Occipital lobe (tissue), 2 donors: ENCODE measurements around the gene FGD5. TPM values are rescaled to one million over a fixed set of nuclear protein-coding genes. Genes with fewer than 3 reads are reported as not detected.

ENCODE experiments used
- DNase-seq: peaks from one replicate; lab custom pipeline; 2025; lab: John Stamatoyannopoulos, UW
- total RNA-seq: library from RNA; depleted of rRNA; stranded (reverse); fragments of >200 nt; gene quantifications from one replicate; pipeline ENCODE4 v1.2.3, GENCODE V29; 2014

FGD5 gene, protein sequence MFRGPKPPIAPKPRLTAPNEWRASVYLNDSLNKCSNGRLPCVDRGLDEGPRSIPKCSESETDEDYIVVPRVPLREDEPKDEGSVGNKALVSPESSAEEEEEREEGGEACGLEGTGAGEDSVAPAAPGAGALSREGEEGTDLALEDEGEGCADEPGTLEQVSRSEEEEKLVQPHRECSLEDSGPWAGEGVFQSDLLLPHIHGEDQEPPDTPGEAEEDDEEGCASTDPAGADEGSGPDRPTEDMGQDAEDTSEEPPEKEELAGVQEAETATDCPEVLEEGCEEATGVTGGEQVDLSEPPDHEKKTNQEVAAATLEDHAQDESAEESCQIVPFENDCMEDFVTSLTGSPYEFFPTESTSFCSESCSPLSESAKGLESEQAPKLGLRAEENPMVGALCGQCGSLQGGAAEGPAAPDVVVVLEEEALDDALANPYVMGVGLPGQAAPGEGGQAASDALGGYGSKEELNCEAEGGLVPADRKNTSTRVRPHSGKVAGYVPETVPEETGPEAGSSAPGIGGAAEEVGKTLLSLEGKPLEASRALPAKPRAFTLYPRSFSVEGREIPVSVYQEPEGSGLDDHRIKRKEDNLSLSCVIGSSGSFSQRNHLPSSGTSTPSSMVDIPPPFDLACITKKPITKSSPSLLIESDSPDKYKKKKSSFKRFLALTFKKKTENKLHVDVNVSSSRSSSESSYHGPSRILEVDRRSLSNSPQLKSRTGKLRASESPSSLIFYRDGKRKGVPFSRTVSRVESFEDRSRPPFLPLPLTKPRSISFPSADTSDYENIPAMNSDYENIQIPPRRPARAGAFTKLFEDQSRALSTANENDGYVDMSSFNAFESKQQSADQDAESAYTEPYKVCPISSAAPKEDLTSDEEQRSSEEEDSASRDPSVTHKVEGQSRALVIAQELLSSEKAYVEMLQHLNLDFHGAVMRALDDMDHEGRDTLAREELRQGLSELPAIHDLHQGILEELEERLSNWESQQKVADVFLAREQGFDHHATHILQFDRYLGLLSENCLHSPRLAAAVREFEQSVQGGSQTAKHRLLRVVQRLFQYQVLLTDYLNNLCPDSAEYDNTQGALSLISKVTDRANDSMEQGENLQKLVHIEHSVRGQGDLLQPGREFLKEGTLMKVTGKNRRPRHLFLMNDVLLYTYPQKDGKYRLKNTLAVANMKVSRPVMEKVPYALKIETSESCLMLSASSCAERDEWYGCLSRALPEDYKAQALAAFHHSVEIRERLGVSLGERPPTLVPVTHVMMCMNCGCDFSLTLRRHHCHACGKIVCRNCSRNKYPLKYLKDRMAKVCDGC (N-terminal part only)
- total RNA-seq = 2.7 TPM

DNA sequence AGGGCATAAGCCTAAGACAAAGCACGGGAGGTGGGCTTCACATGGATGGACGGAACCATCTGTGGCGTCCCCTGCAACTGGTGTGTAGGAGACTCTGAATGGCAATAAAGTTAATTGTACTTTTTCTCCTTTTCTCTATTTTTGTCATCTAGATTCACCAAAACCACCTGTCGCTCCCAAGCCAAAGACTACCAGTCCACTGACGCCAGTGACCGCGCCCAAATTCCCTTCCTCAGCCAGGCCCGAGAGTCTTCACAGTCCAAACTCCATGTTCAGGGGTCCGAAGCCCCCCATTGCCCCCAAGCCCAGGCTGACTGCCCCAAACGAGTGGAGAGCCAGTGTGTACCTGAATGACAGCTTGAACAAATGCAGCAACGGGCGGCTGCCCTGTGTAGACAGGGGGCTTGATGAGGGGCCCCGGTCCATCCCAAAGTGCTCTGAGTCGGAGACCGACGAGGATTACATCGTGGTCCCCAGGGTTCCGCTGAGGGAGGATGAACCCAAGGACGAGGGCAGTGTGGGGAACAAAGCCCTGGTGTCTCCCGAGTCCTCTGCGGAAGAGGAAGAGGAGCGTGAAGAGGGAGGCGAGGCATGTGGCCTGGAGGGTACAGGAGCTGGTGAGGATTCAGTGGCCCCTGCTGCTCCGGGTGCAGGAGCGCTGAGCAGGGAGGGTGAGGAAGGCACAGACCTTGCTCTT, at the start of gene FGD5:
TSS of gene FGD5 (plus strand) at position 159 of the 697 bp plus-strand sequence. CDS start at position 269, 110 bp downstream.
- no peak for DNase-seq

DNA sequence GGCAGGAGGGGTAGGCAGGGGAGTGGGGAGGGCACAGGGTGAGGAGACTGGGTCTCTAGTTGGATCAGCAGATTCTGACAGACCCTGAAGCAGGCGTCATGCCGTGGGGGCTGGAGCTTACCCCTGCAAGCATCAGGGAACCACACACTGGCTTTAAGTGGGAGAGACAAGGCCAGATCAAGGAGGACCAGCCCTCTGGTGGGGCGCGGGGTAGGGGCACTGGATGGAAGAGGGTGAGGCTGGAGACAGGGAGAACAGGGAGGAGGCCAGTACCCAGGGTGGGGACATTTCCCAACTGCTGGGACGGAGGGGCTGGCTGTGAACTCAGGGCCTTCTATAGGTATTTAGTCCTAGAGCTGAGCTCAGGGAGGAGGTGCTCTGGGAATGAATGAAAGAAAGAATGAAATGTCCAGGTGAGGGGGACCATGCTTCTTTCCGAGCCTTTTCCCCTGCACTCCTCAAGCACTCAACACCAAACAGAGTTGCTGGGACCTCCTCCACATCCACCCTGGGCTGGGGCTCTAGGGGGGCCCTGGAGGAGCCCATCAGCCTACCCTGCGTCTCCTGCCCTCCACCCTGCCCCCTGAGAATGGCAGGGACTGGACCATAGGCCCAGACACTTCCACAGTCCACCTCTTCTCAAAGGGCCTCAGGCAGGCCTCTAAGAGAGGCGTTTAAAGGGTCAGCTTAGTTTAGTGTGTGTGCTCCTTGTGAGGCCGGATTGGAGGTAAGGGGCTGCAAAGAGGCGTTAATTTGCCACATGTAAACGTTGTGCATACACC, 49.0 kb upstream of the FGD5 start:
- no peak for DNase-seq

DNA sequence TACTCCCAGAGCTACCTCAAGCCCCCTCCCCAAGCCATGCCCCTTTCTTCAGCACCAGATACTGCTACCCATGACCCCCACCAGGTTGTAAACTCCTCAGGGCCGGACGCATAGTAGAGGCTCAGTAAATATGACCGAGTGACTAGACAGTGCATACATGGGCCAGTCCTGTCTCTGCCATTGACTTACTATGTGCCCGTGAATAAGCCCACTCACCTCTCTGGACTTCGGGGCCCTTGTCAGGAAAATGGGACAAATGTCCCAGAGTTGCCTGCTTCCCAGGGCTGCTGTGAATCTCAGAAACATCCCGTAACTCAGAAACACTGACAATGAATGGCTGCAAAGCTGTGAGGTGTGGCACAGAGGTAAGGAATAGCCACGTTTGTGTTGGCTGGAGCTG, 48.2 kb upstream of the FGD5 start:
- DNase-seq = no peak

DNA sequence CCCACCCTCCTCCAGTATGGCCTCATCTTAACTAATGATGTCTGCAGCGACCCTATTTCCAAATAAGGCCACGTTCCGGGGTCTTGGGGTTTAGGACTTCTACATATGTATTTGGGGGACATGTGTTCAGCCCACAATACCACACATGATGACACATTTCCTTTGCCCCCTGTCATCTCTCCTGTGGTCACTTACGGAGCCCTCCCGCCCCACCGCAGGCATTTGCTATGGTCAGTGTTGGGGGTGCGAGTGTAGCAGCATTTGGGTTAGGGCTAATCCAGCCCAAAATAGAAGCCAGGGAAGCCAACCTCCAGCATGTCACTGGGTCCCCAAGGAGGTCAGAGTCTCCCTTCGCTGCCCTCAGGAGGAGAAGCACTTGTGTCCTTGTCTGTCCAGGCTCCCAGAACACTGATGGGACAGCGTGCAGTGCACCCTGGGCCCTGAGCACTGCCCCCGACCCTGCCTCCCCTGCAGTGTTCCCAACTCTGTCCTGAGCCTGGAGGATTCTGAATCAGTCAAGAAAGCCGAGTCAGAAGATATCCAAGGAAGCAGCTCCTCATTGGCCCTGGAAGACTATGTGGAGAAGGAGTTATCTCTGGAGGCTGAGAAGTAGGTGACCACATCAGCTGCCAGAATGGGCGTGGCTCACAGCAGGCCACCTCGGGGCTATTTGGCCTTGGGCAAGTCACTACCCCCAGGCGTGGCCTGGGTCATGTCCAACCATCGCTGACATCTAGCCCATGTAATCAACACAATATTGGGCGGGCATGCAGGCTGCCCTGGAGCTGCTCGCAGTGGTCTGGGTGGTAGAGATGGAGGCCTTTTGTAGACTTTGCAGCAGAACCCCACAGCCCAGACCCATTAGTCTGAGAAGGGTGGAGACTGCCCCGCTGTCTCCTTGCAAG, 46.9 kb upstream of the FGD5 start:
- no peak for DNase-seq

DNA sequence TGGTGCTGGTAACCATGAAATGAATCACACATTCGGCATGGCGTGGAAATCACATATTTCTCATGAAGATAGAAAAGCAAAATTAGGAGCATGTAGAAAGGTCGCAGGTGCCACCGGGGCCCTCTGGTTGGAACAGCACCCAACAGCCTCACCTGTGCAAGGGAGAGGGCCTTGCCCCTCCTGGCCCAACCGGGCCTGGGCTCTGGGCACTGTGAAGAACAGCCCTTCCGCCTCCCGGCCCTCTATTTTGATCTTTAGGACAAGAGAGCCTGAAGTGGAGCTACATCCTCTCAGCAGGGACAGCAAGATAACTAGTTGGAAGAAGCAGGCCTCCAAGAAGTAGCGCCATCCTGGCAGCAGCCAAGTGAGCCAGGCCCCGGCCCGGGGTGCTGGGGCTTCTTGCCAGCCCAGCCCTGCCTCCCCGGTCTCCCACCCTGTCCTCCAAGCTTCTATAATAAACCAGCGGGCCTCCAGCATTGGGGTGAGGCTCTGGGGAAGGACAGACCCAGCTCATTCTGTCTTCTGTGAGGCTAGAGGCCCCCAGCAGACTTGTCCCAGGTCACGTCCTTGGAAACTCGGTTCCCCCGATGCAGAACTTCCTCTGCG, 46.1 kb upstream of the FGD5 start:
- DNase-seq = no peak

DNA sequence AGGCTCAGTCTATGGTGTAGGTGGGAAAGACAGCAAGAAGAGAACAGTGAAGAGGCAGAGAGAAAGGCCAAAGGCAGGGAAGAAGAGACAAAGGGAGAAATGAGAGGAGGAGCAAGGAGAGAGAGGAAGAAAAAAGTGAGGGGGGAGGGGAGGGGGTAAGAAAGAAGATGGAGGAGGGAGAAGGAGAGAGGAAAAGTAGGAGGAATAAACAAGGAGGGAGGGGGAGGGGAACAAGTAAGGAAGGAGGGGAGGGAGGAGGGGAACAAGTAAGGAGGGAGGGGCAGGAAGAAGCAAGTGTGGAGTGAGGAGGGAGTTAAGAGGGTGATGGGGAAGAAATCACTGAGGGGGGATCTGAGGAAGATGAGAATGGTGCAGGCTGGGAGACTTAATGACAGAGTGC, 45.5 kb upstream of the FGD5 start:
- no peak for DNase-seq

DNA sequence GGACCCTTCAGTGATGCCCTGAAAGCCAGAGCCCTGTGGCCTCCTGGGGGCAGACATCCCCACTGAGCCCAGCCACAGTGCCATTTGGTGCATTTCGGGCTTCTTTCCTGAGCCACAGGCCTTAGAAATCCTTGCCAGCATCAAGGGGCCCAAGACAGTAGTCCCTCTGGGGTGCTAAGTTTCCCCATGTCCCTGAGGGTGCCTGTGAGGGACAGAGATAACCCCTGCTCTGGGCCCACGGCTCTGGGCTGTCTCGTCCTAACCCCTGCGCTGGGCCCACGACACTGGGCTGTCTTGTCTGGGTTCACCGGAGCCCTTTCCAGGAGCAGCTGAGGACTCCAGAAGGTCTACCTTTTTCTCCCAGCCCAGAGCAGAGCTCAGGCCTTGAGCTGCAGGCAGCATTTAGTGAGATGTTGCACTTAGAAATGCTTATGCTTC, 45.1 kb upstream of the FGD5 start:
- no peak for DNase-seq

DNA sequence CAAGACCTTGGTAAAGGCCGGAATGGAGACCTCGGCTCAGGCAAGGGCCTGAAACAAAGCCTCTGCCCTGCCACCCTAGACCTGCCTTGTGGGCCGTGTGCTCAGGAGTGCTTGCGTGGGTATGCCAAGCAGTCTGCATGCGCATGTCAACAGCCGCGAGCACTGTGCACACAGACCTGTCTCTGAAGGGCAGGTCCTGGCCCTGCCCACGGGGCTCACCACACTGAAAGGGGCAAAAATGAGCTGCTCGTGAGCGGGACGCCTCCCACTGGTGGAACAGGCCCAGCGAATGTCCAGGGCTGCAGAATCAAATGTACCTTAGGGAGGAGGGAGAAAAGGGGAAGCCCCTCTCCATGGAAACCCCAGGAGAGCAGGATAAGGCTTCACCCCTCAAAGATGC, 44.3 kb upstream of the FGD5 start:
- DNase-seq = no peak

DNA sequence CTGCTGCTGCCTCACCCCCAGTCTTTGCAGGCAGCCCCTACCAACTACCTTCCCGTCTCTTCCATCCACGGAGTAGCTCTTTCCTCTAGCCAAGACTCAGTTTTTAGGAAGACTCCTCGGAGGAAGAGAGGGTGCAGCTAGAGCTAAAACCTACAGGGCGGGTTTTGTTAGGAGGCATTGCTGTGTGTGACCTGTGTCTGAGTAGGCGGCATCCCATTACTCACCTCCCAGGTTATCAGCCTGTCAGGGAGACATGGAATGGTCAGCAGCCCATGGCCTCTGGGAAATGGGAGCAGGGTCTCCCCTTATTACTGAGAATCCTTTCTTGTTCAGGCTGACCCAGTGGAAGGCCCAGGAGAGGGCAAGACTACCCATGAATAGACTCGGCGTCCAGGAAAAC, 43.8 kb upstream of the FGD5 start:
- DNase-seq = no peak

DNA sequence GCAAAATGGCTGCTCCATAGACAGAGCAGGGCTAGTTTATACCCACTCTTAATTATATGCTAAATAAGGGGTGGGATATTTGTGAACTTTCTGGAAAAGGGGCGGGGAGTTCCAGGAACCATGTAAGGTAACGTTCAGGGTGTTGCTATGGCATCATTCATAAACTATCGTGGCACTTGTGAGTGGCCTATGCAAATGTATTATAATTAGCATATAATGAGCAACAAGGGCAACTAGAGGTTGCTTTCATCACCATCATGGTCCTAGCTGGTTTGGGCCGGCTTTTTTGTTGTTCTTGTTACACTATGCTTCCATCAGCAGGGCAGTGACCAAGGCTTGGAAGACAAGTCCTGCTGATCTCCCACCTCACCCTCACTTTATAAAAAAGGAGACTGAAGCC, 43.2 kb upstream of the FGD5 start:
- no peak for DNase-seq

DNA sequence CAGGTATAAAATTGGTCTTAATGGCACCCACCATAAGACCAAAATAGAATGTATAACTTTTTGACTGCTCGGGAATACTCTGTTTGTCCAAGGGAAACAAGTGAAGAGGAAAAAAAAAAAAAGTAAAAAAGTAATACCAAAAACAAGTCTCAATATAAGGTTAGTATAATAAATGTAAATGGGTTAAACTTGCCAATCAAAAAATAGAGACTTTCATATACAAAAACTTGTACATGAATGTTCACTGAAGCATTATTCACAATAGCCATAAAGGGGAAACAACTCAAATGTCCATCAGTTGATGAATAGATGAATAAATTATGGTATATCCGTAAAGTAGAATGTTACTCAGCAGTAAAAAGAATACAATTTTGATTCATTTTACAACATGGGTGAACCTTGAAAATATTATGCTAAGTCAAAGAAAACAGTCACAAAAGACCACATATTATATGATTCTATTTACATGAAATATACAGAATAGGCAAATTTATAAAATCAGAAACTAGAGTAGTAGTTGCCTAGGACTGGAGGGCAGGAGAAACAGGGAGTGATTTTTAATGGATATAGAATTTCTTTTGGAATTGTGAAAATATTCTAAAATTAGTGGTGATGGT, 39.6 kb upstream of the FGD5 start:
- no peak for DNase-seq

DNA sequence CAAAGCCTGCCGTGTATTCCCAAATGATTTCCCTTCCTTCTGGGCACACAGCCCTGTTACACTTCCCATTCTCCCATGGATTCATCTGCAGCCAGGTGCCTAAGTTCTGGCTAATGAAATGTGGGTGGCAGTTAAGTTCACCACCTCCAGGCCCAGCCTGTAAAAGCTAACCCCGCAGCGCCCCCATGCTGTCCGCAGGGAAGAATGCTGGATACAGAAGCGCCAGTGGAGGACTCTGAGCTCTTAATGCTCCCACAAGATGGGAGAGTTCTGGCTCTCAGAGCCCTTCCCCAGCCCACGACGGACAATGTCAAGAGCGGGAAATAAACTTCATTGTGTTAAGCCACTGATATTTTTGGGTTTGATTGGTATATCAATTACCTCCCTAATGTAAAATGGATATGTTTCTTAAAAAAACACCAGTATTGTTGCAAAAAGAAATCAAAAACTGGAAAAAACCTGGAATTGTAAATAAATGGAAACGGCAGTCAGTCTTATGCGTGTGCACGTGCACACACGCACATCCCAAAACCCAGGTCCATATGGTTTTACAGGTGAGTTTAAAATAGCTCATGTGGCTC, 37.7 kb upstream of the FGD5 start:
- no peak for DNase-seq

DNA sequence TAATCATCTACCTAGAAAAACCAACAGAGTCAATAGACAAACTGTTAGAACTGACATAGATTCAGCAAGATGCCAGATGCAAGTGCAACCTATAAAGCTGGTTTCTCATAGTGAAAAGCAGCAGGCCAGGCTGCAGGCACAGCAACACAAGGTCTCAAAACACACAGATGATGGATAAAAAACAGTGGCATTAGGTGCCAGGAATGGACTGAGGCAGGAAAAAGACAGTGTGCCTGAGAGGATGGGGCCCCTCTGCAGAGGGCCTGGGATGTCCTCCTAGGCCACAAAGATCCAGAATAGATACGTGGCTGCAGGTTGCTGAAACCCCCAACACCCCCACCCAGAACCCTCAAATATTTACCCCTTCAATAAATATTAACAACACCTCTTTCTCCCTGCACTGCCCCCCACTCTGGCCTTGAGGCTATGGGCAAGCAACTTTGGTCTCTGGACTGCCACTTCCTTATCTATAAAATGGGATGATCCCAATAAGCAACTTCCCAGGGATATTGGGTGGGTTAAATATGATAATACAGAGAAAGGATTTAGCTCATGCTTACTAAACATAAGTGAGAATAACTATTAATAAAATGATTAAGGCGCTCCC, 35.2 kb upstream of the FGD5 start:
- no peak for DNase-seq

DNA sequence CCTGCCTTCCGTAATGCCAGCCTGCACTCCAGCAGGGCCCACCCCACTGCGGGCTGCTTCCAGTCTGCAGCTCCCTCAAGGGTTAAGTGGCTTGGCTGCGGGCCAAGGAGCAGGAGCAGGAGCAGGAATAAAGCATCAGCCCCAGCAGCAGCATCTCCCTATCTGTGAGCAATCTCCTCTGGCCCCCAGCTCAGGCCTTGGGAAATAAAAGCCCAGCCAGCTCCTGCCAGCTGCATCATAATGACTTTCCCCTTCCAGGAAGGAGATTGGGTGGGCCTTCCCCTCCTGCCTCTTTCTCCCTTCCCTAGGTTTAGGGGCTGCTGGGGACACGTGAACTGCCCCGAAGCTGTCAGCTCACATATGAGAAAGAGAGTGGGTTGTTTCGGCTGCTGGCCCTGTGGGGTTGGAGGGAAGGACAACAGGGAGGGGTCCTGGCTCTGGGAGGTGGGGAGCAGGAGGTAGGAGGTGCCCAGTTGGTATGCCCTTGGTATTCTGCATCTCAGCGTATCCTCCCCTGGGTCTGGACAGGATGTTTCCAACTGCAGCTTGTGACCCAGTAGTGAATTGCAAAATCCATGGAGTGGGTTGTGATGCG, 34.6 kb upstream of the FGD5 start:
- DNase-seq = no peak

DNA sequence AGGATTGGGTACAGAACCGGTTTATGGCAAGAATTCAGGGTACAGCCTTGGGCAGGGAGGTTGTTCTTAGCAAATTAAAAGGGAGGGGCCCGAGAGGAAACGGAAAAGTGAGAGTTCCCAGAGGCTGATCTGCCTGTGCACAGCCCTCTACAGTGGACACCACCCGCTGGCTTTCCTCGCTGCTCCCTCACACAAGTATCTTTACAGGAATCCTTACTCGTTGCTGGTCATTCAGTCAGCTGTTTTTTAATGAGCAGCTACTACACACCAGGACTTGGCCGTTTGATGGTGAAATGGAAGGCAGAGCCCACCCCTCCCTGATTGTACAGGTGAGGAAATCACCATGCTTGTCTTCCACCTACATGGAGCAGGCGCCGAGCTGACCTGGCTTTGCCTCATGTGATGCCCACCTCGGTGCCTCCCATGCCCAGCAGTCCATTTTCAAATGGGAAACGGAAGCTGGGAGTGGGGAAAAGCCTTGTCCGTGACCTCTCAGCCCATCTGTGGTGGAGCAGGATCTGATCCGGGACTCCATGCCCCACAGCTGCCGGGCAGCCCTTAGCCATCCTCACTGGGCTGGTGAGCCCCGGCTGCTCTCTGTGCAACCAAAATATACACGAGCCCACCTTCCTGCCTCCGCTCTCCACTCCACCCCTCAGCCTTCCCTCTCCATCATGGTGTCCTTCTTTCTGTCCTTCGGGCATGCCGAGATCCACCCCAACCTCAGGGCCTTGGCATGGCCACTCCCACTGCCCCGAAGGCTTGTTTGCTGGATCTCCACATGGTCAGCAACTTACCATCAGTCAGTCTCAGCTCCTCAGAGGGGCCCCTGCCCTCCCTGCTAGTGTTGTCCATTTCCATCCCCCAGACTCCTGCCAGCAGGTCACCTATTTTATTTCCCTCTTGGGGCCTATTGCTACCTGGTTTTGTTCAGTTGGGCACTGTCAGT, 33.3 kb upstream of the FGD5 start:
- DNase-seq = no peak

DNA sequence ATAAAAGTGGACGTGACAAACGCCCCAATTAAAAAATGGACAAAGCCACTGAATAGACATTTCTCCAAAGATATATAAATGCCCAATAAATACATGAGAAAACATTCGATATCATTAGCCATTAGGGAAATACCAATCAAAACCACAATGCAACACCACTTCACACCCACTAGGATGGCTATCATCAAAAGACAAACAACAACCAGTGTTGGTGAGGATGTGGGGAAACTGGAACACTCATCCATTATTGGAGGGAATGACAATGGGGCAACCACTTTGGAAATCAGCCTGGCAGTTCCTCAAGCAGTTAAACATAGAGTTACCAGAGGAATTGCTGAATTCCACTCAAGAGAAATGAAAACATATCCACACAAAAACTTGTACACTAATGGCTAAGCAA, 32.4 kb upstream of the FGD5 start:
- DNase-seq = no peak
